HG02938 (cell line): ENCODE results near the gene KRT74.
"Not testable (repeated sequence)": the region's sequence is repeated elsewhere in the genome, so short reads cannot be mapped to it uniquely, and the experiment has no call there.

Experiments used
- ATAC-seq: cut with Tn5 transposase; IDR thresholded peaks from one replicate; pipeline ENCODE4 v1.9.1; 2021; ENCODE audit warnings: mild to moderate bottlenecking, moderate library complexity; ENCODE audit not compliant: unreplicated experiment

The KRT74 gene

DNA sequence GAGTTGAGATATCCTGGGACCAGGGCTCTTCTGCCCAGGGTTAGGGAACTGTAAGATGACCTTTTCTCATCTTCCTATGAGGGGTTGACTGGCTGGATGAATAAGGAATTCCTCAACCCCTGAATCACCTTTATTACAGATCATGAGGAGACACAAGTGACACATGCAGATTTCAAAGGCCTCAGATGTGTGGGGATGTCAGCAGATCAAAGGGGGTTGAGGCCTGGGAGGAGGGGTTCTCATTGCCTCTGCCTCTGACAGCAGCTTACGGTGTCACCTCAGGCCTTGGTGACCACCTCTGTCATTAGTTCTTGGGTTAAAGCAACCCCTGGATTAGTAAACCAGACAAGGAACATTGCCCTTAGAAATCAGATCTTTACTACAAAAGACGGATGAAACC lies 29.7 kb upstream of the KRT74 start:
- no peak for ATAC-seq

GRCh38 chr12:52602552-52602951 lies 28.9 kb upstream of the KRT74 start:
- no peak for ATAC-seq

DNA sequence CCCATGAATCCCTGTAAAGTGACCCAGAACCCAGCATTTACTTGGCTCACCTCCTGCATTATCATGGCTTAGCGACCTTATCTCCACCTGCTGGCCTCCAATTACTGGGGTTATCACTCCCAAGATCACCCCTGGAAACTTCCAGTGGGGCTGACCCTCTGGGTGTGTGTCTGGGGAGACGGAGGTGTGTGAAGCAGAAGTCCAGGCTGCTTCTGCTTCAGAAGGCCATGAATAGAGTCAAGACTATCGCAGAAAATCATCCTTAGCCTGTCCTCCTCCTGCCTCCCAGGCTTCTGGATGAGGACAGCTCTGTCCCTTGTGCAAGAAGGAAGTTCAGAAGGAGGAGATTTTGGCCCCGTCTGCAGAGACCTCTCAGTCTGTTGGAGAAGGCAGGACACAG lies 28.0 kb upstream of the KRT74 start:
- no peak for ATAC-seq

- no peak for ATAC-seq
Observed at GRCh38 chr12:52600941-52601481, 27.4 kb upstream of the KRT74 start, which contains the start of gene KRT72. KRT72 (minus strand) TSS chr12:52601463; CDS start chr12:52601452, 11 bp downstream.

GRCh38 chr12:52600475-52600874 lies 26.8 kb upstream of the KRT74 start:
- ATAC-seq, result no peak

GRCh38 chr12:52600071-52600470 lies 26.4 kb upstream of the KRT74 start:
- ATAC-seq, result no peak

DNA sequence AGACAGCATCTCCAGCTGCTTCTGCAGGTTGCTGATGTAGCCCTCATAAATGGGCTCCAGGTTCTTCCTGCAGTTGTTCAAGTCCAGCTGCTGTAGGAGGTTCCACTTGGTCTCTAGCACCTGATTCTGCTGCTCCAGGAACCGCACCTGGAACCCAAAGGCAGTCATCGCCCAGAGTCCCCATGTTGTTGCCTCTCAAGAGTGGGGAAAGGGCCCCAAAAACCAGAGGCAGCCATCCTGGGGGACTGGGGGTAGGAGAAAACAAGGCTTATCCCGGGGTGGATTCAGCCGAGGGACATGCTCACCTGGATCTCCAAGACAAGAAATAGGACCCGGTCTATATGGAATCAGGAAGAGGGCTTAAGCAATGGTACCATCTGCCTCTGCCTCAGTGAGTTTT lies 25.3 kb upstream of the KRT74 start:
- ATAC-seq, result no peak

DNA sequence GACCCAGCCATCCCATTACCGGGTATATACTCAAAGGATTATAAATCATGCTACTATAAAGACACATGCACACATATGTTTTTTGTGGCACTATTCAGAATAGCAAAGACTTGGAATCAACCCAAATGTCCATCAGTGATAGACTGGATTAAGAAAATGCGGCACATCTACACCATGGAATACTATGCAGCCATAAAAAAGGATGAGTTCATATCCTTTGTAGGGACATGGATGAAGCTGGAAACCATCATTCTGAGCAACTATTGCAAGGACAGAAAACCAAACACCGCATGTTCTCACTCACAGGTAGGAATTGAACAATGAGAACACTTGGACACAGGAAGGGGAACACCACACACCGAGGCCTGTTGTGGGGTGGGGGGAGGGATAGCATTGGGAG lies 20.6 kb upstream of the KRT74 start:
- ATAC-seq, result not testable (repeated sequence)

GRCh38 chr12:52591521-52591920 lies 17.9 kb upstream of the KRT74 start:
- no peak for ATAC-seq

DNA sequence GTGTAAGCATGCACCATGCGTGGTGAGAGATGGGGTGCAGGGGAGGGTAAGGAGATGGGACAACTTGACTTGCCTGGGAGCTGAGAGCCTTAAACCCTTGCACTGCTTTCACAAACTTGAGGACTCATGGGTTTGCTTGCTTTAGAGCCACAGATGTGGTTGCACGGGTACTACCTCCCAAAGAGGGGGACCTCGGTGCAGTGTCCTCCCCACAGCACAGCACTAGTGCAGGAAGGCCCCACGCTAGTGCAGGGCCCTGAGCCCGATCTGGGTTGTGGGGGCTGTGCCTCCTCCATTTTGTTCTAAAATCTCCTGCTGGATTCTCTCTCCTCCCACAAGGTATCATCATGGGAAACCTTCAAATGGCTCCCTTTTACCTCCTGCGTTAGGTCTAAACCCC lies 16.4 kb upstream of the KRT74 start:
- ATAC-seq, result no peak

DNA sequence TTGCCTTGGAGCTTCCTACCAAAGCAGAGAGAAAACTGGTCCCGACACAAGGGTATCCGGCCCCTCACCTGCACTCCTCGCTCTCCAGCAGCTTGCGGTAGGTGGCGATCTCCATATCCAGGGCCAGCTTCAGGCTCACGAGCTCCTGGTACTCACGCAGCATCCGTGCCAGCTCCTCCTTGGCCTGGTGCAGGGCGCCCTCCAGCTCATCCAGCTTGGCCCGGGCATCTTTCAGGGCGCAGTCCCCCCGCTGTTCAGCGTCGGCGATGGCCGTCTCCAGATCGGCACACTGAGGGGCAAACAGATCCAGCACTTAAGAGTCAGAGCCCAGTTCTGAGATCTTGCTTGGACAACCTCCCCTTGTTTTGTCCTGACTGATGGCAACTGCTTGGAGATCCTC lies 13.9 kb upstream of the KRT74 start:
- no peak for ATAC-seq

DNA sequence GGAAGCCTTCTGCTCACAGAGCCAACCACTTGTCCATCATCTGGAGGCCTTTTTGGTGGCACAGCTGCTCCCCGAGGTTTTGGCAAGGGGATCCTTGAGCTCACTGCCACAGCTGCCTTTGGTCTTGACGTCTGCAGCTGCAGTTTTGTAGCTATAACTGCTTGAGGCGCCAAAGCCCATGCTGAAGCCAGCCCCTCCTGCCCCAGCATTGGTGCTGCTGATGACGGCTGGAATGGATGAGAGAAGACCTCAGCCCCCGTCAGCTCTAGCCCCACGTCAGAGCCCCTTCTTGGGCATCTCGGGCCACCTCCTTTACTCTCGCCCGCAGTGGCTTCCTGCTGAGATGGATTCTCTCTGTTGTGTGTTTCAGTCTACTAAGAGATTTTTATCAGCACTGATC lies 12.3 kb upstream of the KRT74 start:
- ATAC-seq, result no peak

GRCh38 chr12:52585066-52585465 lies 11.4 kb upstream of the KRT74 start:
- no peak for ATAC-seq

DNA sequence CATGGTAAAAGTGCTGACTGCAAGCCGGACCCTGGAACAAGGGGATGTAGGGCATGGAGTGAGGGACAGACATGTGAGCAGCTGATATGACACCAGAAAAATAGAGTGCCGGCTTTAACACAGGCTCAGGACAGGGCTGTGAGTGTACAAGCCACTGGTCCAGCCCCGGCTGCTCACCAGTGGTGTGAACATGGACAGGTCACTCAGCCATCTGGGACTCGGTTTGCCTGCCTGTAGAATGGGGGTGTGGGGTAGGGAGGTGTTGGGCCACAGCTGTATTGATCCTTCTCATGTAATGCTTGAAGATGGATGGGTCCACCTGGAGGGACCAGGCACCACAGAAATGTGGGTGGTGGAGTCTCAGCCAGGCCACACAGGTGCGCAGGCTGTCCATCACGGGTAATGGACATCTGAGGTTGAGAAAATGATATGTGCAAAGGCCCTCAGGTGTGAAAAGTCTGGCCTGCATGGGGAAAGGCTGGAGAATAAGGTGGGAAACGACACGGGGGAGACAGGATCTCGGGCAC lies 10.6 kb upstream of the KRT74 start:
- no peak for ATAC-seq

DNA sequence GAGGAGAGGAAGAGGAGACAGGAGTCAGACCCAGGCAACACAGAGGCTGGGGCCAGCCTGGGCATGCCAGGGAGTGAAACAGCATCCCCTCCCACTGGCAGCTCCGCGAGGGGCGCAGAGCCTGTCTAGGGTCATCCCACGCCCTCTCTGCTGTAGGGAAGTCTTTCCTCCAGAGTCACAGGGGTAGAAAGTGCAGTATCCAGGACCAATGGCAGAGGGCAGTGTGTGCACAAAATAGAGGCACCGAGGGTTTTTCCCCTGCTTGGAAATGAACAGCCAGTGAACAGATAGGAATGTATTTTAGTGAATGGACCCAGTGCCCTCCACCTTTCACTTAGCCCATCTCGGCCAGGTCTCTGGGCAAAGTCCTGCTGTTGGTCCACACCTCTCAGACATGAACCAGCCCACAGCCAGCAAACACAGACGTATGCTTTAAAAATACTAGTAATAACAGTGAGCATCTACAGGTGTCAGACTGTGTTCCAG lies 9.4 kb upstream of the KRT74 start:
- no peak for ATAC-seq

GRCh38 chr12:52582486-52582885 lies 8.8 kb upstream of the KRT74 start:
- no peak for ATAC-seq

DNA sequence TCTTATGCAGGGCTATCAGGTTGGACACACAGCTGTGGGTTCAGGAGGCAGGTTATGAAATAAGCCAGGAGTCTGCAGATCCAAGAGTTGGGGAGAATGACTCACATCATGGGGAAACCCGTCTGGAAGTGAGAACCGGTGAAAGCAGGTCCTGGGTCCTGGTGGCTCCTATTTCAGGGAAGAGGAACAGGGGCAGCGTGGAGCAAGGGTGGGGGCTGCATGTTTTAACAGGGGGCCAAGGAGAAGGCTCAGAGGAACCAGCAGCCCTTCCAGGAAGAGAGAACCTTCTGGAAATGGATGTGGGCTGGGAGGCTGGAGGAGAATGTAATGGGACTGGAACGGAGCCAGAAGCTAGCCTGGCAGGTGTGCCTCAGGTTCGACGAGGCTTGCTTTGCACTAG lies 7.8 kb upstream of the KRT74 start:
- no peak for ATAC-seq

- ATAC-seq, result no peak
Observed at GRCh38 chr12:52581066-52581465, 7.4 kb upstream of the KRT74 start.

DNA sequence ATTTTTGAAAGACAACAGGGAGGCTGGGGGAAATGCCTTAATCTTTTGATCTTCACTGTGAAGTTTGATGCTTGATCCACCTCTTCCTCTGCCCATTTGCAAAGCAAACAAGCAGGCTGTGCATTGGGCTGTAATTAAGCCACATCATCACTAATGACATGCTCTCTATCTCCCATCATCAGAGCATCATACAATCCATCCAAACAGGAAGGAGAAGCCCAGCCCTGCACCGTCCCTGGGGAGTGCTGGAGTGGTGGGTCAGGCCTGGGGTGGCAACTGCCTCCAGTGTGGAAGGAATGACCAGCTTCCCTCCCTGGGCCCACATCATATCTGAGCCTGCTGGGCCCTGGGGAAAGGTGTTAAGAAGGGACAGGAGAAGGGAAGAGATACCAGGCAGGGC lies 6.9 kb upstream of the KRT74 start:
- no peak for ATAC-seq

DNA sequence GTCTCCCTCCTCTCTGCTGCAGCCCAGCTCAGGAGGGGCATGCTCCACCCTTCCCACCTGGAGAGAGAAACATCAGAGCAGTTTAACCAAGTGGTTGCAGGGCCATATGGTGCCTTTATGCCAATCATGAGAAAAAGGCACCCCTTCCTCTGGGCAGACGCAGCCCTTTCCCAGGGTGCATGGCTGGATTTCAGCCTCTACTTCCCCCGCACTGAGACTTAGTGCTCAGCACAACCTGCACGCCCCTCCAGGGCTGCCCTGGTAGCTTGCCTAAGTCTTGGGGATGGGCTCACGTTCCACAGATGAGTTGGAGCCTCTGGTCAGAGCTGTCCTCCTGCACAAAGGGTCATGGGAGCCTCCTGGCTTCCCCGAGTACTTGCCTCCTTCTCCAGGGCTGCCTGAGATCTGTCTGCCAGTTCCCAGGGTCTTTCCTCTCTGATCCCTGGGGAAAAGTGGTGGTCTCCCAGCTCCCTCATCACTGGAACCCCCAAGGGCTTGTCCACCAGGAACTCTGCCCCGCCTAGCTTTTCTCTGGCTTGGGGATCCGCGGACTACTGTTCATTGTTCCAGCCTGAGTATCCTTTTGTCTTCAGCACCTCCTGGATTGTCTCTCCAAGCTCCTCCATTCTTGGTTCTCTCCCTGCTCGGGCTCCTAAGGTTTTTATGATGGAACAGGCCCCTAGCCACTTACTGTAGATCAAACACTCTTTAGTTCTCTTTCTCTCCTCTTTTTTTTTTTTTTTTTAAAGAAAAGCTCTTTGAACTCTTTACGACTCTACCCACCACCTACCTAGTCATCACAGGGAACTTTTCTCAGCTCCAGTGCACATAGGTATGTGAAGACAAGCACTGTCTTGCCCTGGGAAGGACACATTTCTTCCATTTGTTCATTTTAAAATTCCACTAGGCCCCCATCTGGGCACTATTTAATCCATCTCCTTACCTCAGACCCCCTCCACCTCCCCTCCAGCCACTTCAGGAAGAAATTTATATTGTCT lies 6.1 kb upstream of the KRT74 start:
- no peak for ATAC-seq

- no peak for ATAC-seq
Observed at GRCh38 chr12:52578469-52578868, 4.8 kb upstream of the KRT74 start.

DNA sequence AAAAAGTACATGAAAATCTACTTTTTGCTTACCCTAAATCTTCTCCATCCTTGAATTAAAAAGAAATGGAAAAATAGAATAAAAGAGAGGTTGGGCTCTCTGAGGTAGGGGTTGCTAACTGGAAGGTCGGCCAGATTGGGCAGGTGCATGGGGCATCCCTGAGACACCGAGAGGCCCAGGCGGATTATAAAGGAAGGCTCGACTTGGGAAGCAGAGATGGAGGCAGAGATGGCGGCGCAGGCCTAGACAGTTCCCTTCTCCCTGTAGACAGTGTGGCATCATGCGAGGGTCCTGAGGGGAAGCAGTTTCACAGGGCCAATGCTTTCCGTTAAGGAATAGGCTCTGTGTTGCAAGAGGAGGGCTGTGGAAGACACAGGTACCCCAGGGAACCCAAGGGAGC lies 3.7 kb upstream of the KRT74 start:
- no peak for ATAC-seq
